Measurements from ENCODE around the gene TEK.
A peak's percentile ranks its signal among the peaks of the same experiment; 100 is the strongest.

TEK gene

GRCh38 chr9:27108981-27109541, at the start of gene TEK:
Gene TEK (plus strand): TSS chr9:27109225. CDS start chr9:27109591, 366 bp downstream.
- ATAC-seq: no peak
- TF ChIP-seq ZFP3 (CRISPR knock-in tag; IDR thresholded peaks at IDR 0.05): no peak
- TF ChIP-seq ZC3H10 (CRISPR knock-in tag; IDR thresholded peaks at IDR 0.05): no peak
- no peak for TF ChIP-seq OSR1 (CRISPR knock-in tag; IDR thresholded peaks at IDR 0.05)

GRCh38 chr9:27059412-27059811, 49.6 kb upstream of the TEK start:
- peak; percentile 59 for TF ChIP-seq ISL1 (CRISPR knock-in tag; IDR thresholded peaks at IDR 0.05)
- TF ChIP-seq ZFP3 (CRISPR knock-in tag; IDR thresholded peaks at IDR 0.05): no peak
- no peak for TF ChIP-seq ZFP30 (CRISPR knock-in tag; IDR thresholded peaks at IDR 0.05)
- no peak for TF ChIP-seq ZNF70 (CRISPR knock-in tag; IDR thresholded peaks at IDR 0.05)
- no peak for TF ChIP-seq SNAI2 (CRISPR knock-in tag; IDR thresholded peaks at IDR 0.05)
- no peak for TF ChIP-seq CSDC2 (CRISPR knock-in tag; IDR thresholded peaks at IDR 0.05)
- ATAC-seq: no peak

GRCh38 chr9:27059907-27060306, 49.1 kb upstream of the TEK start:
- no peak for ATAC-seq
- TF ChIP-seq, protein P1, sequence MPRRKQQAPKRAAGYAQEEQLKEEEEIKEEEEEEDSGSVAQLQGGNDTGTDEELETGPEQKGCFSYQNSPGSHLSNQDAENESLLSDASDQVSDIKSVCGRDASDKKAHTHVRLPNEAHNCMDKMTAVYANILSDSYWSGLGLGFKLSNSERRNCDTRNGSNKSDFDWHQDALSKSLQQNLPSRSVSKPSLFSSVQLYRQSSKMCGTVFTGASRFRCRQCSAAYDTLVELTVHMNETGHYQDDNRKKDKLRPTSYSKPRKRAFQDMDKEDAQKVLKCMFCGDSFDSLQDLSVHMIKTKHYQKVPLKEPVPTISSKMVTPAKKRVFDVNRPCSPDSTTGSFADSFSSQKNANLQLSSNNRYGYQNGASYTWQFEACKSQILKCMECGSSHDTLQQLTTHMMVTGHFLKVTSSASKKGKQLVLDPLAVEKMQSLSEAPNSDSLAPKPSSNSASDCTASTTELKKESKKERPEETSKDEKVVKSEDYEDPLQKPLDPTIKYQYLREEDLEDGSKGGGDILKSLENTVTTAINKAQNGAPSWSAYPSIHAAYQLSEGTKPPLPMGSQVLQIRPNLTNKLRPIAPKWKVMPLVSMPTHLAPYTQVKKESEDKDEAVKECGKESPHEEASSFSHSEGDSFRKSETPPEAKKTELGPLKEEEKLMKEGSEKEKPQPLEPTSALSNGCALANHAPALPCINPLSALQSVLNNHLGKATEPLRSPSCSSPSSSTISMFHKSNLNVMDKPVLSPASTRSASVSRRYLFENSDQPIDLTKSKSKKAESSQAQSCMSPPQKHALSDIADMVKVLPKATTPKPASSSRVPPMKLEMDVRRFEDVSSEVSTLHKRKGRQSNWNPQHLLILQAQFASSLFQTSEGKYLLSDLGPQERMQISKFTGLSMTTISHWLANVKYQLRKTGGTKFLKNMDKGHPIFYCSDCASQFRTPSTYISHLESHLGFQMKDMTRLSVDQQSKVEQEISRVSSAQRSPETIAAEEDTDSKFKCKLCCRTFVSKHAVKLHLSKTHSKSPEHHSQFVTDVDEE (CRISPR knock-in tag; IDR thresholded peaks at IDR 0.05): no peak
- TF ChIP-seq TCF4 (CRISPR knock-in tag; IDR thresholded peaks at IDR 0.05; ENCODE audit: borderline replicate concordance): no peak
- no peak for TF ChIP-seq BACH2 (CRISPR knock-in tag; IDR thresholded peaks at IDR 0.05; ENCODE audit: borderline replicate concordance)
- TF ChIP-seq ZFP3 (CRISPR knock-in tag; IDR thresholded peaks at IDR 0.05): no peak
- TF ChIP-seq PATZ1 (CRISPR knock-in tag; IDR thresholded peaks at IDR 0.05; ENCODE audit: borderline replicate concordance): no peak
- no peak for TF ChIP-seq ZNF565 (CRISPR knock-in tag; conservative IDR thresholded peaks at IDR 0.05; ENCODE audit: low read depth)
- no peak for TF ChIP-seq RARB (CRISPR knock-in tag; IDR thresholded peaks at IDR 0.05)
- TF ChIP-seq SNAI2 (CRISPR knock-in tag; IDR thresholded peaks at IDR 0.05): no peak
- no peak for TF ChIP-seq ZNF70 (CRISPR knock-in tag; IDR thresholded peaks at IDR 0.05)
- no peak for TF ChIP-seq ZC3H10 (CRISPR knock-in tag; IDR thresholded peaks at IDR 0.05)
- no peak for TF ChIP-seq TOX (CRISPR knock-in tag; IDR thresholded peaks at IDR 0.05; ENCODE audit: borderline replicate concordance)
- TF ChIP-seq ZFP30 (CRISPR knock-in tag; IDR thresholded peaks at IDR 0.05): no peak

- ATAC-seq: no peak
- no peak for TF ChIP-seq ISL1 (CRISPR knock-in tag; IDR thresholded peaks at IDR 0.05)
- no peak for TF ChIP-seq ZFP3 (CRISPR knock-in tag; IDR thresholded peaks at IDR 0.05)
- TF ChIP-seq, protein P1 (CRISPR knock-in tag; IDR thresholded peaks at IDR 0.05): no peak
- TF ChIP-seq ZNF70 (CRISPR knock-in tag; IDR thresholded peaks at IDR 0.05): no peak
- no peak for TF ChIP-seq CREB5 (CRISPR knock-in tag; IDR thresholded peaks at IDR 0.05; ENCODE audit: low read depth)
- no peak for TF ChIP-seq ZNF8 (CRISPR knock-in tag; IDR thresholded peaks at IDR 0.05)
- no peak for TF ChIP-seq ARNTL (CRISPR knock-in tag; IDR thresholded peaks at IDR 0.05; ENCODE audit: borderline replicate concordance, low read depth)
- TF ChIP-seq, protein P2, sequence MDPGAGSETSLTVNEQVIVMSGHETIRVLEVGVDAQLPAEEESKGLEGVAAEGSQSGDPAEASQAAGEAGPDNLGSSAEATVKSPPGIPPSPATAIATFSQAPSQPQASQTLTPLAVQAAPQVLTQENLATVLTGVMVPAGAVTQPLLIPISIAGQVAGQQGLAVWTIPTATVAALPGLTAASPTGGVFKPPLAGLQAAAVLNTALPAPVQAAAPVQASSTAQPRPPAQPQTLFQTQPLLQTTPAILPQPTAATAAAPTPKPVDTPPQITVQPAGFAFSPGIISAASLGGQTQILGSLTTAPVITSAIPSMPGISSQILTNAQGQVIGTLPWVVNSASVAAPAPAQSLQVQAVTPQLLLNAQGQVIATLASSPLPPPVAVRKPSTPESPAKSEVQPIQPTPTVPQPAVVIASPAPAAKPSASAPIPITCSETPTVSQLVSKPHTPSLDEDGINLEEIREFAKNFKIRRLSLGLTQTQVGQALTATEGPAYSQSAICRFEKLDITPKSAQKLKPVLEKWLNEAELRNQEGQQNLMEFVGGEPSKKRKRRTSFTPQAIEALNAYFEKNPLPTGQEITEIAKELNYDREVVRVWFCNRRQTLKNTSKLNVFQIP (CRISPR knock-in tag; IDR thresholded peaks at IDR 0.05; ENCODE audit: borderline replicate concordance, low read depth): no peak
- TF ChIP-seq ZC3H10 (CRISPR knock-in tag; IDR thresholded peaks at IDR 0.05): no peak
- no peak for TF ChIP-seq BACH2 (CRISPR knock-in tag; IDR thresholded peaks at IDR 0.05; ENCODE audit: borderline replicate concordance)
- TF ChIP-seq ZFP30 (CRISPR knock-in tag; IDR thresholded peaks at IDR 0.05): no peak
- no peak for TF ChIP-seq CSRNP3 (CRISPR knock-in tag; IDR thresholded peaks at IDR 0.05)
- TF ChIP-seq TOX (CRISPR knock-in tag; IDR thresholded peaks at IDR 0.05; ENCODE audit: borderline replicate concordance): no peak
- no peak for TF ChIP-seq PPARA (CRISPR knock-in tag; IDR thresholded peaks at IDR 0.05; ENCODE audit: borderline replicate concordance)
- no peak for TF ChIP-seq SNAI2 (CRISPR knock-in tag; IDR thresholded peaks at IDR 0.05)
- TF ChIP-seq ESRRG (CRISPR knock-in tag; IDR thresholded peaks at IDR 0.05): no peak
- no peak for TF ChIP-seq OSR1 (CRISPR knock-in tag; IDR thresholded peaks at IDR 0.05)
Observed at GRCh38 chr9:27065288-27065687, 43.7 kb upstream of the TEK start.

All from SK-N-SH treated with all-trans-retinoic acid at 6 μM for 48 hours (cell line).